Nucleus accumbens (tissue), 56 donors: ENCODE results near the gene RBPMS2.
"Not testable (repeated sequence)": the region's sequence is repeated elsewhere in the genome, so short reads cannot be mapped to it uniquely, and the experiment has no call there.

Experiments used
- DNase-seq, 56 donors: peaks; one replicate each; lab custom pipeline; 2025; lab: John Stamatoyannopoulos, UW

RBPMS2 gene

DNA sequence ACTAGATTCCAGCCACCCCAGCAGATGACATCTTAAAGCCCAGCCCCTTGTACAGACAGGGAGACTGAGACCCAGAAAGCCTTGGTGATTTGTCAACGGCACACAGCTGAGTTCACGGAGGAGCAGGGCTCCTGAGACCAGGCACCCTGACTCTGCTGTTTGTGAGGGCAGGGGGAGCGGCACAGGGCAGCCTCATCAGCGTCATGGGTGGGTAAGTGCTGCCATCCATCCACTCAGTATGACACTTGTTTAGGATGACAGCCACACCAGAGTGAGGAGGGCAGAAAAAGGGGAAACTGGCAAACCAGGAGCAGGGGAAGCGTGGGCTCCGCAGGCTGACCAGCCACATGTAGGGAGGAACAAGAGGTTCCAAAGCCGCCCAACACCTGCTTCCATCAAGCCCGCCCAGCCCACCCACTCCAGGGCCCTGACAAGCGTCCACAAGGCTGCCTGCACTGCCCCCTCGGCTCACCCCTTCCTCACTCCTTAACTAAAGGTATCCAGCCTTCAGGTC is 19.9 kb downstream of the RBPMS2 start:
- DNase-seq: no peak

DNA sequence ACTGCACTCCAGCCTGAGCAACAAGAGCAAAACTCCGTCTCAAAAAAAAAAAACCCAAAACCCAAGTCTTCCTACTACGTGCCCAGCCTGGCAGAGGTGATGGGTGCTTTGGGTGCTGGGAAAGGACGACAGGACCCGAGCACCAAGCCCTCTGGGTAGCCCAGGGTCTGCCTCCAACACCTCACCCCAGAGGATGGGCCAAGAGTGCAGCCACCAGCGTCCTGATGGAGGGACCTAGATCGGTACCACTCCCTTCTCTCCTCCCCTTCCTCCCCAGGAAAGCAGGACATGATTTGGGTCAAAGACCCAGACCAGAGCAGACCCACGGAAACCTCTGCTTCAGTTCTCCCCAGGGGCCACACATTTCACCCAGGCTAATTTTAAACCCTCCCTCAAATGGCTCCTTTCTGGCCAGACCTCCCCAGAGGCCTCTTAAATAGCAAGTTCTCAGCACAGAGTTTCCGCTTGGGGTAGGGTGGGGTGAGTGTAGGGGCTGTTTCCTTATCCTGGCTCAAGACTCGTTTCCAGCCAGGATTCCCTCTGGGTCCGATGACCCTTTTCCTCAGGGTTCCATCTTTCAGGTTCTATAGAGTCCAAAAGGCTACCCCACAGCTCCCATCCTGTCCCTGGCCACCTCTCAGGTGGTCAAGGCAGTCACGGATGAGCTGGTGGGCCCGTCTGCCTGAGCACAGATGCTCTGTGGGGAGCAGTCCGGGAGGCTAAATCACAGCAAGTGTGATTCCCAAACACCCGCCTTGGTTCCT is 20.5 kb downstream of the RBPMS2 start:
- DNase-seq: no peak

DNA sequence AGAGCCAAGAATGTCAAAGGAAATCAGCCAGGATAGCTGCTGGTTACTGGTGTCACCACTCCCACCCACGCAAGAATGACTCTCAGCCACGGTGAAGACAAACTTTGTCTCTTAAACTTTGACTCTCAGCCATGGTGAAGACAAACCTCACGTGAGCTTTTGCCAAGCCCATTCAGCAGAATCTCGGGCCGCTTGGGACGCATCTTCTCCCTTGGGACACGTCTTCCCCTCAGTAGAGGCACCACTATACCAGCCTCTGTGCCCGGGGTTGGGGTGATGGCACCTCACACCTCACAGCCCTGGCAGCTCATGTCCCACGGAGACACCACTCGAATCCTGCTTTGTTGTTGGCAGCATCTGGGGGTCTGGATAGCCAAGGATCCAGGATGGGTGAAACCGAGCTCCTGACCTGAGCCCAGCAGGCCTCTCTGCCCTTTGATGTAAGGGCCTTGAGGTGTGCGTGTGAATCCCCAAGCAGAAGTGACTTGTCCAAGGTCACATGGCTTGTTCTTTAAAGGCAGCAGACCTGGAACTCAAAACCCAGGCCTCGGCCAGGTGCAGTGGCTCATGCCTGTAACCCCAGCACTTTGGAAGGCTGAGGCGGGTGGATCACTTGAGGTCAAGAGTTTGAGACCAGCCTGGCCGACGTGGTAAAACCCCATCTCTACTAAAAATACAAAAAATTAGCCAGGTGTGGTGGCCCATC is 21.8 kb downstream of the RBPMS2 start:
- no peak for DNase-seq

DNA sequence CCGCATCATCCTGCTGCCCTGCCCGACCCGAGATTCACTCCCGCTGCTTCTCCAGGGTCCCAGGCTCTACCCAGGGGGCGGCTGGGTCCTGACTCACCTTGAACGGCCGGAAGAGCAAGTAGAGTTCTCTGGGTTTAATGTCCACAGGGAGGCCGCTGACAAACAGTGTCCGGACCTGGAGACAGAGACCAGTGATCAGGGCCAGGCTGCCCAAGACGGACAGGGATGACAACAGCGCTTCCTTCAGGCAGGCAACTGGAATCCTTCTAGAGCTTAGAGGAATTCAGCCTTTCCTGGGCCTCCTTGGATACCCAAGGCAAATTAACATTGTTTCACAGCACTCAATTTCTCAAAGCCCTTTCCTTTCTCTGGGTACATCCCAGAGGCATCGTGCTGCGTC is 23.9 kb downstream of the RBPMS2 start:
- no peak for DNase-seq

DNA sequence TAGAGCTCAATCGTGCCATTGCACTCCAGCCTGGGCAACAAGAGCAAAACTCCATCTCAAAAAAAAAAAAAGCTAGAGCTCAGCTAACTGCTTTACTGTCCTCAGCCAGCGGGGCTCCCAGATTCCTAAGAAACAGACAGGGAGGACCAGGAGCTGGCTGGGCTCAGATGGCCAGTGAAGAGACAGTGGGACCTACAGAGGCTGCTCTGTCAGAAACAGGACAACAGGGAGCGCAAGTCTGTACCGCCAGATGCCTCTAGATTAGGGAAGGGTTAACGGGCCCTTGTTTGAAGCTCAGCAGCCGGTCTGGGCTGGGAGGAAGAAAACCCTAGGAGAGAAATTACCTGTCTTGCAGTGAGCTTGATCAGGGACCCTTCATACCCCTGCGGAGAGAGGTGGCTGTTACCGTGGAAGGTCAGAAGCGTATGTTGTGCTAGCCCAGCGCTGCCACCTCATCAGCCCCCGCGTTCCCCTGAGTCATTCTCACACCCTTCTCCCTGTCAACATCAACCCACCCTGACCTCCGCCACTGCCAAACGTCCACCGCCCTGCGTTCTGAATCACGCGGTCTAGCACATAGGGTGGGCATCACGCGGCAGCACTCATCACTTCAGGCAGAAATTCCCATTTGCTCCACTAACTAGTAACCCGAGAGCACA is 25.3 kb downstream of the RBPMS2 start:
- peak in 1 of 56 donors; percentile 3 for DNase-seq

DNA sequence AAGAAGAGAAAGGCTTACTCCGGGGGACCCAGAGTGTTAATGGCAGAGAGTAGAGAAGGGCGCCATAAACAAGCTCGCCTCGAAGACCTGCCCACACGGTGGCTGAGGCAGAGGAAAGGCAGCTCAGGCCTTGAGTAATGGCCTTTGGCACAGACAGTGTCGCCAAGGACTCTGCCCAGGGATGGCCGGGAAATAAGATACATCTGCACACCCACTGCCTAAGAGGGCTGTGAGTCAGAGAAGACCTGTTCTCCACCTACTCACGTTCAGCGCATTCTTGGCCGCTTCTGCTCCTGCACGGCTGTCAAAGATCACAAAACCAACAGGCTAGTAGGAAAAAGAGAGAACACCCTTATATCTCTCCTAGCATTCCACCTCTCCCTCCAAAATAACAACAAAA is 26.2 kb downstream of the RBPMS2 start:
- no peak for DNase-seq

DNA sequence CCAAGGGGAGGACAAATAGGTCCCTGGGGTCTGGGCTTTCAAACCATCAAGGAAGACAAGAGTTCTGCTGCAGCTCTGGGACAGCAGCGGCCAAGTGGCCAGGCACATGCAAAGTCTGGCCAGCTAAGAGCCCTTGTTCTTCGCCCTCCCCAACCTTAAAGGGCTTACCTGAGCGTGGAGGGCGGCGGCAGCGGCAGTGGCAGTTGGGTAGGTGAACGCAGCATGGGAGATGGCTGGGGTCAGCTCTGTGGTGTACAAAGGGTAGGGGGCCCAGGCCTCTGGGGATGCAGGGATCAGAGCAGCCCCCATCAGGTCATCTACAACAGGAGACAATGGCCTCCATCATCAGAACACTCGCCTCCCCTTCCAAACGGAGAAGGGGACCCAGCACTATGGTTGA is 27.1 kb downstream of the RBPMS2 start:
- no peak for DNase-seq

DNA sequence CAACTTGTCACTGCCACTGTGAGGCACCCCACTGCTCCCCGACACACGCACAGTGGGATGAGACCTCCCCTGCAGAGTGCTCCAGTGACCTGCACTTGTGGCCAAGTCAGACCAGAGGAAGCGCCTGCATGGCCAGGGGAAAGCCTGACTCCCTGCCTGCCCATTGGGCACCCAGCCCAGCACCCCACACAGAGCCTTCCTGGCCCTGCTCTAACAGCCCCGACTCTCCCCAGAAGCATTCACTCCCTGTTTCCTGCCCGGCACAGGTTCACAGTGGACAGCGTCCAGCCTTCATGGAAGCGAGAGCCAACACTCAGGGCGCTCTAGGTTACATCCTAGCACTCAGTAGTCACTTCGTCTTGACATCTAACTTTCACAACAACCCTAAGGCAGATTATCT is 27.8 kb downstream of the RBPMS2 start:
- no peak for DNase-seq

DNA sequence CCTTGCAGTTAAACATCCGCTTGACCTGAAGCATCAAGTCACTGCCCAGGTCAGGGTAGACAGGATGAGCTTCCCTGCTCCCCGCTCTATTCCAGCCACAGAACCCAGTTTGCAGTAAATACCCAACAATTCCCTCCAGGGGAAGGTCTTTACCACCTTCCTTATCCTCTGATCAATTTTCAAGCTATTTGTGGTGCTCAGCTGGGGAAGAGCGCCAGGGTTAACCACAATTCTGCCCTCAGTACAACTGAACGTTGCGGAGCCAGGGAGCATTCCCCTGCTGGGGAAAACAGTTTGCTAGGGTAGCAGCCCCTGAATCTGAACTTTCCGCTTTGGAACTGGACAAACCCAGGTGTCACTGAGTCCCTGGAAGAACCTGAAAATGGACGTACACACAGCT is 28.5 kb downstream of the RBPMS2 start:
- no peak for DNase-seq

DNA sequence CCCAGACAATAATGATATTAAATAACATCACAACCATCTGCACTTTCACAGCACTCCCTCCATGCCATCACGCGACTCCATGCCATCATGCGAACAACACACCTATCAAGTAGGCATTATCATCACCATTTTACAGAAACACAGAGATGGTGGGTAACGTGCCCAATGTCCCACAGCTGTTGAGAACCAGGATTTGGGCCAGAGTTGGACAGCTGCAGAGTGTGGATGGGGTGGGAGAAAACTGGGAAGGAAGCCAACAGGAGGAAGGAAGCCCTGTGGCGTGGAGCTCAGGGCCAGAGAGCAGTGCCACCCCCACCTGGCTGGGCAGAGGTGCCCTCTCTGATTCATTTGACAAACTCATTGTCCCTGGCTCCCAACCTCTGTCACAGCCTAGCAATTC is 29.0 kb downstream of the RBPMS2 start:
- DNase-seq: no peak

DNA sequence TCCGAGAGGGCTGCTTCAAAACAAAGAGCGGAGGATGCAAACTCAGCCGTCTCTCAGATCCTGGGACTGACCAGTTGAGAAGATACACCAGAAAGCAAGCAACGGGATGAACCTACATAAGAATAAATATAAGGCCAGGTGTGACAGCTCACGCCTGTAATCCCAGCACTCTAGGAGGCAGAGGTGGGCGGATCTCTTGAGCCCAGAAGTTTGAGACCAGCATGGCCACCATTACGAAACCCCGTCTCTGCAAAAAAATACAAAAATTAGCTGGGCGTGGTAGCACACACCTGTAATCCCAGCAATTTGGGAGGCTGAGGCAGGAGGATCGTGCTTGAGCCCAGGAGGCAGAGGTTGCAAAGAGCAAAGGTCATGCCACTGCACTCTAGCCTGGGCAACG is 31.7 kb downstream of the RBPMS2 start:
- DNase-seq: no peak

DNA sequence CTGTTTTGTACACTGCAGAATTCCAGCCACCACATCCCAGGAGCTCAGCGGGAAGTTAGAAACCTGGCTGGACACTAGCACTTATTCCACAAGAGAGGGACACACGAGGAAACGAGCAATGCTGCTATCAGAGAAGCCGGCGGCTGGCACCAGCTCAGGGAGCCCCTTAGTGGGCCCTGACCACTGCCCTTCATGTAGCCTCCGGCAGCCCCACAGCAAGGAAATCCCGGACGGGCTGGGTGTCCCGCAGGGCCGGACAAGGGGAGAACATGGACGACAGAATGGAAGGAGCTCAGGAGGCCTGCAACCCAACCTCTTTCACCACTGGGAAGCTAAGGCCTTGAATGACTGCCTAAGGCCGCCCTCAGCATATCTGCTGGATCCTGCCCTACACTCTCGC is 32.5 kb downstream of the RBPMS2 start:
- DNase-seq: no peak

DNA sequence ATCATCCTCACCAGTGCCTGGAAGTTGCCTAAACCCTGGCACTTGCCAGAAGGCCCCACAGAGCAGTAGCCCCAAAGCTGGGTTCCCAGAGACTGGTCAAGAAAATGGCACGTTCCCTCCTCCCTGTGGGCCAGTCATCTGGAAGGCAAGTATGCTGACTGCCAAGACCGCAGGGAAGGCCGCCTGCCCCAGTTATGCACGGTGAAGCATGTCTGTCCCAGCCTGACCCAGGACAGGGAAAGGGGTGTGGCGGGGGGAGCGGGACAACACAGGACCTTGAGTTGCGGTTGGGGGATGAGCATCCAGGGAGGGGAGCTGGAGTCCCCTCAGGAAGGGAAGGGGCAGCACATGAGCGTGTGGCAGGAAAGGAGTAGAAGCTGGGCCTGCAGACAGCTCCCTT is 33.0 kb downstream of the RBPMS2 start:
- no peak for DNase-seq

DNA sequence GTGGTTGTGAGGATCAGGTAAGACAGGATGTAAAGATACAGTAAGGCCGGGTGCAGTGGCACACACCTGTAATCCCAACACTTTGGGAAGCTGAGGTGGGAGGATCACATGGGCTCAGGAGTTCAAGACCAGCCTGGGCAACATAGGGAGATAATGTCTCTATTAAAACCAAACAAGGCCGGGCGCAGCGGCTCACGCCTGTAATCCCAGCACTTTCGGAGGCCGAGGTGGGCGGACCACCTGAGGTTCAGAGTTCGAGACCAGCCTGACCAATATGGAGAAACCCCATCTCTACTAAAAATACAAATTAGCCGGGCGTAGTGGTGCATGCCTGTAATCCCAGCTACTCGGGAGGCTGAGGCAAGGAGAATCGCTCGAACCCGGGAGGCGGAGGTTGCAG is 33.7 kb downstream of the RBPMS2 start:
- not testable (repeated sequence) for DNase-seq

DNA sequence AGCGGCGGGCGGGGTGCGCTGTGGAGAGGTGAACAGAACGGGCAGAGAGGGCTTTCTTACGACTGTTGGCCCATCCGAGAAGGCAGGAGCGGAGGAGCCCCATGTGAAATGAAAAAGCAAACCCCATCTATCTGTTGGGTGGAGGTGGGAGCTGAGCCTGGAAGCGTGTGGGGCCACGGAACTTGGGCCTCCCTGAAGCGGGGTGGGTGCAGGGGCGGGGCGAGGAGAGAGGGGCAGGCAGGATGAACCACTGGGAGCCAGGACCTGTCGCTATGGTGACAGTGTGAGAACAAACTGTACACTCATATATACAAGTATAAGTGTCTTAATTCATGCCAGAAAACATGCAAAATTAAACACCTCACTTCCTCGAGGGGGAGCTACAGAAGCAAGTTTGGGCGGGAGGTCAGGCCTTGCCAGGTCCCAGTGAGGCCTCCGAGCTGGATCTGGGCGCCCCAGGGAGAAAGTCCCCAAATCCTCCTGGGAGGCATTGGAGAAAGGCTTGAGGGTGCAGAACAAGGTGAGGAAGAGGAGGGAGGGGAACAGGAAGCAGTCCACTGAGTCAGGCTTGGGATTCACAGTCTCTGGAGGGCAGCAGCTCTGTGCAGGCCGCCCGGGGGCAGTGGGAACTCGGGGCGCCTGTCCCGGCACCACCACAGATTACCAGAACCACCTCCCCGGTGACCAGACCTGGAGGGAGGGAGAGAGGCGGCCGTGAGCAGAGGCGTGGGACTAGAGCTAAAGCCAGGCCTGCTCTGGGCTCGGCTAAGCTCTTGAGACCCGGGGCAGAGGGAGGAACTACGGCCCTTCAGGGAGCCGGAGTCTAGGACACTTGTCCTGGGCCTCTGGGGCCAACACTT is 34.8 kb downstream of the RBPMS2 start:
- DNase-seq: no peak

DNA sequence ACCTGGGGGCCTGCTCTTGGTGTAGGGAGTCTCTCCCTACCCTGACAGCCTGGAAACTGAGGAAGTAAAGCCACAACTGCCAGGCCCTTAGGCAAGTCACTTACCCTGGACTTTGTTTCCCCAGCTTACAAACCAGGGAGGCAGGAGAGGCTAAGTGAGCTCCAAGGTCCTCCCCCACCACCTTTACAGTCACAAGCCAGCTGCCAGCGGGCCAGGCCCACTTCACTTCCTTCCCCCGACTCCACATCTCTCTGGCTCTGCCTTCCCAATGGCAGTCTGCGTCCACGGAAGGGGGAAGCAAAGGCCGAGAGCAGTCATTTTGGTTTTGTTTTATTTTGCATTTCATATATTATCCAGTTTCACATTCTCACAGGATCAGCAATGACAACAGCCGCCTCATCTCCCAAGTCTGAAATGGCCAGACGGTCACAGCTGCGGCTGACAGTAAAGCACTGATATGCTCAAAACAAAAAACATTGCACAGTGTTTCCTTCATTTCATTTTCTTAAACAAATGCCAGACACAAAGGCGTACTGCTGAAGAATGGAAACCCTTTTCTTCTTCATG is 35.7 kb downstream of the RBPMS2 start:
- DNase-seq: no peak

DNA sequence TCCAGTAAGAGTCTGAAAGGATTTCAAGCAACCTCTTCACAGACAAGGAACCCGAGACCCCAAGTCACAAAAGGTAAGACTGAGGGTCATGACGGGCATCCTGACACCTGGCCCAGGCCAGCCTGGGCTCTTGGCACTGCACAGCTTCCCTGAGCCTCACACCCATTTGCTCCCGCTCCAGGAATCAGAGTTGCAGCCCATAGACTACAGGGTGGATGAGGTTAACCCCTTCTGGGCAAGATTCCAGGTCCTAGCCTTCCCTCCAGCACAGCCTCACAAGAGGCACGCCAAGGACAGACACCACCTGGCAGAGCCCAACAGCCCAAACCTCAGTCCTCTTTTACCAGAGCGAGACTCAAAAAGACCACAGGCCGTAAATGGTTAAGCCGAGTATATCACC is 36.2 kb downstream of the RBPMS2 start:
- DNase-seq: no peak

DNA sequence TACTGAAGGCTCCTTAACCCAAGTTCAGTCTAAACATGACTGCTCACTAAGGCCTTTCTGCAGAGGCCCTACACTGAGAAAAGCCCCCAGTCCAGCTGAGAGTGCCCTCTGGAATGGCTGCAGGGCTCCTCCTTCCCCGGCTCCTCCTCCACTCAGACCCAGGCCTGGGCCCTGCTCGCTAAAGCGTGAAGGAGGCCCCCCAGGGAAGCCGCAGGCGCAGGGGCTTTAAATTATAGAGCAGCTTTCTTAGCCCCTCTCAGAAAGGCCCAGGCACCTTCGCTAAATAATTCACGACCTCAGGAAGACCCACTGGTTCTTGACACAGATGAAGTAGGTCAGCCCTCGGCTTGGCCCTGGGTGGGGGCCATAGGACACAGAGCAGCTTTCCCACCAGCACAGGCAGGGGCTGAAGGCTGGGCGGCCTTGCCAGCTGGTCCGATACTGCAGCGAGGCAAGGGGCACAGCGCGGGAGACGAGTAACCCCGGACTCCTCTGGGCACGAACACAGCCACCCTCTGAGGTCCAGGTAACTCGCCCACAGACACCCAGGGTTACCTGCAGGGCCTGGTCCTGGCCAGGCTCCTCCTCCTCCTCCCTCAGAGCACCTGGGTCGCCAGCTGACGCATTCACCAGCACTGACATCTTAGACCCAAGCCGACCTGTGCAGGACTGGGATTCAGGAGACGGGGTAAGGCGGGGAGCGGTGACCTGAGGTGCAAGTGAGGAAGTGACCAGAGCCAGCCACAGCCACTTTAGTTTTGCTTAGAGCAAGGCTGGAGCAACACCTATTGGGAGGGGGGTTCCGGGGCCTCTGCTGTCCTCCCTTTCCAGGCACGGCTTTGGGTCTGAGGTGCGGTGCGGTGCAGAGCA is 36.9 kb downstream of the RBPMS2 start:
- DNase-seq: no peak

DNA sequence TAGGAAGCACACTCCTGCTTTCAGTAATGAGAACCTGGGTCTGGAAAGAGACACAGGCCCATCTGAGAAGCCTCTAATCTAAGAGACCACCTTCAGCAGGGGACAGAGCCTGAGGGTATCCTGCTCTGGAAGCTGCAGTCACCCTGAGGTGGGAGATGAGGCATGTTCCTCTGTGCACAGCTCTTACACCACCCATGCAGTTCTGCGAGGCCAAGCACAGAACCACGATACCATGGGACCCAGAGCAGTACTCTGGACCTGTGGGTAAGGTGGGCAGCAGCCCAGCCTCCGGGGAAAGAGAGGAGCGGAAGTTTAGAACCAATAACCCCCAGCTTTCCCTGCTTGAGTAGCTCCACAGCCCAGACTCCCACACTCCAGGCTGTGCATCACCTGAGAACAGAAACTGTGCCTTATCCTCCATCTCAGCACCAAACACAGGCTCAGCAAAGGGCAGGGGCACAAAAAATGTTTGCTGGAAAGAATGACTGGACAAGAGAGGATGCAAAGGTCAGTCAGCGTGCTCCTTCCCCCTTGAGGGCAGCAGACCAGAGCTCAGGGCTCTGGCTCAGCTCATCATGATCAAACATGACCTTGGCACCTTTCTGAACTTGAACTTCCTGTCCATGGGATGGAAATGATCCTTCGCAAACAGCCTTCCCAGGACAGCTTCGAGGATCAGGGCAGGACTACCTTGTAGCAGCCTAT is 43.1 kb downstream of the RBPMS2 start:
- no peak for DNase-seq
